K562 (cell line): Measurements from ENCODE around the gene SLC39A13. TPM values are rescaled to one million over a fixed set of nuclear protein-coding genes. Genes with fewer than 3 reads are reported as not detected.
A peak's percentile ranks its signal among the peaks of the same experiment; 100 is the strongest.

Experiments used
- GTF2F1 ChIP-seq: IDR thresholded peaks from 2 replicates; pipeline ENCODE4 v1.6.1; 2011; ENCODE audit warnings: low read depth, low read length, improper control_type of control experiment
- HOXB6 ChIP-seq: fragments of 250-450 bp; sonication (Bioruptor Pico); IDR thresholded peaks from 2 replicates; pipeline ENCODE4 v1.5.1; 2022; ENCODE audit warnings: mild to moderate bottlenecking, borderline replicate concordance
- NFE2 ChIP-seq: IDR thresholded peaks from 2 replicates; pipeline ENCODE4 v1.6.1; 2014; ENCODE audit warnings: antibody characterized with exemption, low read depth
- NFIX ChIP-seq: fragments of 250-450 bp; sonication (Bioruptor Pico); IDR thresholded peaks from 2 replicates; pipeline ENCODE4 v1.4.0; 2020; ENCODE audit warnings: low read depth, mild to moderate bottlenecking, moderate library complexity
- THRB ChIP-seq: fragments of 450-650 bp; formaldehyde crosslinking; conservative IDR thresholded peaks from 2 replicates; pipeline ENCODE4 v1.4.0; 2022; ENCODE audit warnings: mild to moderate bottlenecking, missing genetic modification characterization
- ZBTB5 ChIP-seq: fragments of 450-650 bp; IDR thresholded peaks from 2 replicates; pipeline ENCODE4 v1.6.1; 2017; ENCODE audit warnings: antibody characterized with exemption
- ZFX ChIP-seq: sonication (generic); formaldehyde crosslinking; IDR thresholded peaks from 2 replicates; pipeline ENCODE4 v1.8.0; 2022; ENCODE audit warnings: mild to moderate bottlenecking, missing genetic modification reagents, moderate library complexity
- ZNF146 ChIP-seq: IDR thresholded peaks from one replicate; pipeline ENCODE4 v1.6.1; 2018; ENCODE audit warnings: missing compliant biosample characterization; ENCODE audit not compliant: unreplicated experiment
- ZNF592 ChIP-seq: fragments of 450-650 bp; IDR thresholded peaks from 2 replicates; pipeline ENCODE4 v1.6.1; 2017; ENCODE audit warnings: antibody characterized with exemption, mild to moderate bottlenecking
- polyA plus RNA-seq, 8 experiments: library from polyadenylated mRNA; depleted of rRNA in 4 of 8; stranded (reverse) in 5 of 8; unstranded in 3 of 8; fragments of >200 nt; fragmentation: Nextera tagmentation in 2 of 8; fragmentation: Illumina TruSeq in 1 of 8; extraction: Ambion mirVana in 2 of 8; extraction: Trizol in 1 of 8; gene quantifications; 2 replicates each; pipeline versions ENCODE4 v1.2.1 to v1.2.3, GENCODE V29; 2011 to 2014; ENCODE audit warnings: inconsistent platforms in 1 of 8, missing spikeins in 1 of 8
- total RNA-seq, 7 experiments: library from RNA; depleted of rRNA in 6 of 7; stranded (reverse); fragments of >200 nt in 6 of 7; fragmentation: Illumina TruSeq in 2 of 7; extraction: Trizol in 2 of 7; gene quantifications; 2 replicates each; pipeline versions ENCODE4 v1.2.1 to v1.2.3, GENCODE V29; 2011 to 2021; ENCODE audit warnings: low replicate concordance in 1 of 7

The SLC39A13 gene
- total and polyA plus RNA-seq, 9 of the 15 experiments (the other 6 are each of a cell fraction or from before 2014, with no cell fraction given), result 0.17 to 15.9 (median 3.2) TPM

- TF ChIP-seq ZNF592 (peak; percentile 38; the same call in 1 of the 2 replicates), ZBTB5 (no peak), NFE2 (peak; percentile 36; the same call in 1 of the 2 replicates), NFIX (no peak), THRB (CRISPR knock-in tag) (no peak), GTF2F1 (no peak), ZFX (CRISPR knock-in tag) (0 out of 2 replicates have a peak, but pooled peaks have one; percentile 25), ZNF146 (CRISPR knock-in tag) (no peak), HOXB6 (CRISPR knock-in tag) (no peak)
Measured at GRCh38 chr11:47391077-47391583, 17.3 kb upstream of the SLC39A13 start (continued).
